ENCODE results near the gene PRKCI. TPM values are rescaled to one million over a fixed set of nuclear protein-coding genes. Genes with fewer than 3 reads are reported as not detected.
"Not testable (repeated sequence)": the region's sequence is repeated elsewhere in the genome, so short reads cannot be mapped to it uniquely, and the experiment has no call there.

PRKCI gene
- total RNA-seq, 1 donor from 2014 or later: 56.7 TPM

DNA sequence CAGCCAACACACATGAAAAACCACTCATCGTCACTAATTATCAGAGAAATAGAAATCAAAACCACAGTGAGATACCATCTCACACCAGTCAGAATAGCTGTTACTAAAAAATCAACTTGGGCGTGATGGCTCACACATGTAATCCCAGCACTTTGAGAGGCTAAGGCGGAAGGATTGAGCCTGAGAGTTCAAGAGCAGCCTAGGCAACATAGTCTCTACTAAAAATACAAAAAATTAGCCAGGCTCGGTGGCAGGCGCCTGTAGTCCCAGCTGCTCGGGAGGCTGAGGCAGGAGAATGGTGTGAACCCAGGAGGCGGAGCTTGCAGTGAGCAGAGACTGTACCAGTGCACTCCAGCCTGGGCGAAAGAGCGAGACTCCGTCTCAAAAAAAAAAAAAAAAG is 55.1 kb downstream of the PRKCI start:
- intact Hi-C loops (cut with DNase I); DNase-seq (ENCODE audit: low spot score): not testable (repeated sequence)
- peak; percentile 30 for ATAC-seq

GRCh38 chr3:170277833-170278580 is 55.8 kb downstream of the PRKCI start:
- ATAC-seq: peak; percentile 46

GRCh38 chr3:170278627-170279026 is 56.4 kb downstream of the PRKCI start:
- intact Hi-C loops (cut with DNase I): no loop called here

More at GRCh38 chr3:170277833-170278580, 55.8 kb downstream of the PRKCI start:
- DNase-seq (ENCODE audit: low spot score): no peak
- intact Hi-C loops (cut with DNase I): no loop called here

DNA sequence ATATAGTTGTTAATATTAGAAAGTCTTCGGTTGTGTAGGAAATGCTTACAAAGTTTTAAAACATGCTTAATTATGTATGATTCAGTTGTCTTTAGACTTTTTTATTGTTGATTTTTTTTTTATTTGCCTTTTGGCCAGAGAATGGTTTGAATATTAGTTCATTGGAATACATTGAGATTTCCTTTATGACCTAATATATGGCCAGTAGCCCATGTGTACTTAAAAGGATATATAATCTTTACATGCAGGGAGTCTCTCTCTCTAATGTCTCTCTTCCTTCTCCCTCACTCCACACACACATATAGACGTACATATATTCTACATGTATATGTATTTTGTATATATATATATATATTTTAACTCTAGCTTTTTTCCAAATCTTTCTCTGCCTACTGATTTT is 68.0 kb downstream of the PRKCI start:
- intact Hi-C loops (cut with DNase I): no loop called here
- DNase-seq (ENCODE audit: low spot score): no peak
- ATAC-seq: no peak

More at GRCh38 chr3:170278627-170279026, 56.4 kb downstream of the PRKCI start:
- DNase-seq (ENCODE audit: low spot score) (no peak), ATAC-seq (no peak)

- intact Hi-C loops (cut with DNase I): no loop called here
These were observed 73.4 kb downstream of the PRKCI start for GRCh38 chr3:170295586-170295985.

DNA sequence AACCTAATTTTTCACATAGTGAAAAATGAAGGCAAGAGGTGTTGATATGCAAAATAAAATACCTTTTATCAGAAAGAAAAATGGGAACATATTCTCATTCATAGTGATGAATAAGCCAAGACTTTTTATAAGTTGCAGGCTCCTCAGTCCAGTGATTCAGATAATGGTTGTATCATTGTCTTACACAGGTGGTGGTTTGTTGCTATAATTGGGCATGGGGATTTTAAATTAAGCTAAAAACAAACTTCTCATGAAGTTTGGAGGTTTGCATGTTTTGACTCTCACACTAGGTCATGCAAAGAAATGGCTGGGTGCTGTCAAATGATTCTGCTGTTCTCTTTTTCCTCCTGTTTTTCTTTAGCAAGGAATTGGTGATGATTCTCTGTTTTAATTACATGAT is 74.5 kb downstream of the PRKCI start:
- DNase-seq (ENCODE audit: low spot score): no peak
- intact Hi-C loops (cut with DNase I): no loop called here
- no peak for ATAC-seq

More at GRCh38 chr3:170295586-170295985, 73.4 kb downstream of the PRKCI start:
- DNase-seq (ENCODE audit: low spot score) (no peak), ATAC-seq (no peak)

DNA sequence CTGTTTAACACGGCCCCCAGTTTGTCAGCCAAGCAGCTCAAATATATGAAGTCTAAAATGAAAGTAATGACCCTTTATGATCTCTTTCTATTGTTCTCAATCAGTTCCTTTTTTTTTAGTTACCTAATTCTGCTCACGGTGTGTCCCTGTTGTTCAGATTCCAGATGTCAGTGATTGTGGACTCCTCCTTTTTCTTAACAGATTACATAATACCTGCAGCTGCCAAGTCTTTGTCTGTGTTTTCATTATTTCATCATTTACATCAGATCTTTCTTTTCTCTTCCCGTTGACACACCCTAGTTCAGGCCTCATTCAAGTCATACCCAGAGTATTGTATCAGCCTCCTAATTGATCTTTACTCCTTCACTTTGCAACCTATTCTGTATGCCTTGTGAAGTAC is 79.2 kb downstream of the PRKCI start:
- intact Hi-C loops (cut with DNase I): no loop called here
- DNase-seq (ENCODE audit: low spot score) (no peak), ATAC-seq (peak; percentile 85)

- ATAC-seq (no peak), DNase-seq (ENCODE audit: low spot score) (no peak)
- intact Hi-C loops (cut with DNase I): no loop called here
These were observed 79.8 kb downstream of the PRKCI start for GRCh38 chr3:170302008-170302407.

GRCh38 chr3:170306015-170306414 is 83.8 kb downstream of the PRKCI start:
- intact Hi-C loops (cut with DNase I): no loop called here
- ATAC-seq: no peak

GRCh38 chr3:170307671-170308405 is 85.6 kb downstream of the PRKCI start:
- intact Hi-C loops (cut with DNase I): no loop called here
- no peak for ATAC-seq
- DNase-seq (ENCODE audit: low spot score): no peak

More at GRCh38 chr3:170306015-170306414, 83.8 kb downstream of the PRKCI start:
- DNase-seq (ENCODE audit: low spot score): no peak

DNA sequence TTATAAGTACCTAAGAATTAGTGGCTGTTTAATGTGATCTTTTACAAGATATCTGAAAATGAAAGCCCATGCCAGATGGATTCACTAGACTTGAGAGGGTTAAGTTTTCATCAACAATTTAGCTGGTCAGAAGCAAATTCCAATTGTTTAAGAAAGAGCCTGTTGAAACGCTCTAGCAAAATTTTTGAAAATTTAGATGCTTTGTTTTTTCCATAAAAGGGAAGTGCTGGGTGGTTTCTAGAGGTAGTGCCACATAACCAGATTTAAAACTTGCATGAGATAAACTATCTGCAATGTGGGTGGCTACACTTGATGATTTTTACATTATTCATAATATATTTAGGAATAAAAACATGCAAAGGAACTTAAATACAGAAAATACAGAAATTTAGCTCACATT is 86.8 kb downstream of the PRKCI start:
- DNase-seq (ENCODE audit: low spot score): no peak
- intact Hi-C loops (cut with DNase I): no loop called here
- no peak for ATAC-seq

DNA sequence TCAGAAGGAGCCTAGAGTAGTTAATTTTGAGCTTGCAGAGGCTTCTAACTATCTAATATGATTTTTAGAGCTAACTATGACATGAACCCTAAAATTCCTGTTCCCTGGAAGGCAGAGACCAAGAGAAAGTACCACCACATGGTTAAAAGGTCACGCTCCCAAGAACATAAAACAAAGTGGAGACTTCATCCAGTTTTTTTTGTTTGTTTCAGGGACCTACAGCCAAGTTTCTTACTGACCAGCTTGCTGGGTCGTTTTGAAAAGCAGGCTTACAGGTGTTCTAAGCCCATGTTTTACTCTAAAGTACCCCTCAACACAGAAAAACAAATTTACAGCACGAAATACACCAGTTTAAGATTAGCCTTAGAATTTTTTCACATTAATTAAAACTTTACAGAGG is 95.7 kb downstream of the PRKCI start:
- ATAC-seq (no peak), DNase-seq (ENCODE audit: low spot score) (no peak)
- intact Hi-C loops (cut with DNase I): no loop called here

DNA sequence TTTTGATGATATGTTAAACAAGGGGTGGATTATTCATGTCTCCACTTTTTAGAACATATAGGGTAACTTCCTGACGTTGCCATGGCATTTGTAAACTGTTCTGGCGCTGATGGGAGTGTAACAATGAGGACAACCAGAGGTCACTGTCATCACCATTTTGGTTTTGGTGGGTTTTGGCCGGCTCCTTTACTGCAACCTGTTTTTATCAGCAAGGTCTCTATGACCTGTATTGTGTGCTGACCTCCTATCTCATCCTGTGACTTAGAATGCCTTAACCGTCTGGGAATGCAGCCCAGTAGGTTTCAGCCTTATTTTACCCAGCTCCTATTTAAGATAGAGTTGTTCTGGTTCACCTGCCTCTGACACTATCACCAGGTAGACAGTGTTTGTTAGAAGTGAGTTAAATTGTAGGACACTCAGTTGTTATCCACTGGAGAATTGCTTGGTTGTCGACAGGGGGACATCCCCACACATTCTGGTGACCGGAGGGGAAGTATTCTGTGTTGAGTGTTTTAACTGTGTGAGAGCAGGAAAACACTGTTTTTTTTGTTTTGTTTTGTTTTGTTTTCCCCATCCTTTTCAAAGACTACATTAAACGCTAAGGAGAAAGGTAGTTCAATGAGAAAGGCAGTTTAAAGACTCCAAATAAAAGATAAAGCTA is 98.4 kb downstream of the PRKCI start:
- no peak for ATAC-seq
- intact Hi-C loops (cut with DNase I): no loop called here
- no peak for DNase-seq (ENCODE audit: low spot score)

DNA sequence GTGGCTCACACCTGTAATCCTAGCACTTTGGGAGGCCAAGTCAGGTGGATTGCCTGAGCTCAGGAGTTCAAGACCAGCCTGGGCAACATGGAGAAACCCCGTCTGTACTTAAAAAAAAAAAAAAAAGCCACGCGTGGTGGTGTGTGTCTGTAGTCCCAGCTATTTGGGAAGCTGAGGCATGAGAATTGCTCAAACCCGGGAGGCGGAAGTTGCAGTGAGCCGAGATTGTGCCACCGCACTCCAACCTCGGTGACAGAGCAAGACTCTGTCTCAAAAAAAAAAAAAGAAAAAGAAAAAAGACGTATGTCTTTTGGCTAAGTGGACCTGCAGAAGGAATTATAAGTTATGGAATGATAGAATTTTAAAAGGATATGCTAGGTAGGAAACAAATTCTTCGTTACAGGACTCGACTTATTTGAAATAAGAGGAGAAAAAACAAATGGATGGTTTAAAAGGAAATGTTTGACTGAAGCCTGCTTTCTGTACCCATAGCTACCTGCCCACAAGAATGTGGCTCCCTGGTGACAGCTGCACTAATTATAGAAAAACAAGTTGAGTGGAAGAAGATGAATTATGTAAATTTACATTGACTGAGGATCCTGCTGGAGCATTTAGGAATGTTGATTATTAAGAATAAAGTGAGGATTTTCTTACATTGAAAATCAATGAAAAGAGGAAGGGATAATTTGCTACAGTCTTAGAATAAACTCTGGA is 99.3 kb downstream of the PRKCI start:
- intact Hi-C loops (cut with DNase I): no loop called here
- DNase-seq (ENCODE audit: low spot score) (no peak), ATAC-seq (no peak)

- no peak for ATAC-seq
These were observed 100.5 kb downstream of the PRKCI start for GRCh38 chr3:170322566-170323269.

GRCh38 chr3:170323331-170323730 is 101.1 kb downstream of the PRKCI start:
- ATAC-seq (no peak), DNase-seq (ENCODE audit: low spot score) (no peak)
- intact Hi-C loops (cut with DNase I): no loop called here

More at GRCh38 chr3:170322566-170323269, 100.5 kb downstream of the PRKCI start:
- intact Hi-C loops (cut with DNase I): no loop called here
- DNase-seq (ENCODE audit: low spot score): no peak

DNA sequence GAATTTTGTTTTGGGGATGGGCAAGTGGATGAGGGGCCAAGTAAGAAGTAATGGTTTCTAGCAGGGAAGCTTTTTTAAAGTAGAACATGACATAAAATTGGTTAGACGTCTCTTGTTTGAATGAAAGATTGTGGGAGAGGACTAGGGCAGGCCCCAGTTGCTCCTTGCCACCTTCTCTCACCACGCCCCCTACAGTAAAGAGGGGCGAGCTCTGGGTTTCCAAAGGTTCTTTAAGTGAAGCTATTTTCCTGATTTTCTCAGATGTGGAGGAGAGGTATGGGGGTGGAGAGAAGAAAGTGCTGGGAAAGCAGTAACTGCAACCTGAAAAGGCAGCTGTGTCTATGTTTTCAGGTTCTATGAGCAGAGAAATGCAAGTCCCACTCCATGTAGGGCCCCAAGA is 102.7 kb downstream of the PRKCI start:
- DNase-seq (ENCODE audit: low spot score): no peak
- ATAC-seq: no peak
- intact Hi-C loops (cut with DNase I): no loop called here

DNA sequence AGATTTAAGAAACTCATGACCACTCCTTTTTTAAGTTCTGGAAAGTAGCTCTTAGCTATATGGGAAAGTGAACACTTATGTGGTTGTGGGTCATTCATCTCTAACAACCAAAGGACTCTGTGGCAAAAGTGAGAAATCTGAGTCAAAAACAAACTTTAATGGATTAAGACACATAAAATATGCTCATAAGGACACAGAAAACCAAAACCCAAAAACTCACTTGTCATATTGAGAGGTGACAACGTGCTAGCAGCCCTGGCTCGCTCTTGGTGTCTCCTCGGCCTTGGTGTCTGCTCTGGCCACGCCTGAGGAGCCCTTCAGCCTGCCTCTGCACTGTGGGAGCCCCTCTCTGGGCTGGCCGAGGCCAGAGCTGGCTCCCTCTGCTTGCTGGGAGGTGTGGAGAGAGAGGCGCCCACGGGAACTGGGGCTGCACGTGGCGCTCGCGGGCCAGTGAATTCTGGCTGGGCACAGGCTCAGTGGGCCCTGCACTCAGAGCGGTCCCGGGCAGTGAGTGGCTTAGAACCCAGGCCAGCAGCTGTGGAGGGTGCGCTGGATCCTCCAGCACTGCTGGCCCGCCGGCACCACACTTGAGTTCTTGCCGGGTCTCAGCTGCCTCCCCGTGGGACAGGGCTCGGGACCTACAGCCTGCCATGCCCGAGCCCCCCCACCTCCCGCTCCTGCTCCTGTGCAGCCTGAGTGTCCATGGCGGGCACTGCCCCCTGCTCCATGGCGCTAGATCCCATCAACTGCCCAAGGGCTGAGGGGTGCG is 105.0 kb downstream of the PRKCI start:
- no peak for ATAC-seq
- no peak for DNase-seq (ENCODE audit: low spot score)
- intact Hi-C loops (cut with DNase I): no loop called here

Measured in sciatic nerve (tissue), 2 donors.